ENCODE data around the gene WNK3. TPM values are rescaled to one million over a fixed set of nuclear protein-coding genes. Genes with fewer than 3 reads are reported as not detected.

The WNK3 gene
- total RNA-seq, 4 donors from 2014 or later, result 0.27 to 1.9 (median 0.64) TPM

DNA sequence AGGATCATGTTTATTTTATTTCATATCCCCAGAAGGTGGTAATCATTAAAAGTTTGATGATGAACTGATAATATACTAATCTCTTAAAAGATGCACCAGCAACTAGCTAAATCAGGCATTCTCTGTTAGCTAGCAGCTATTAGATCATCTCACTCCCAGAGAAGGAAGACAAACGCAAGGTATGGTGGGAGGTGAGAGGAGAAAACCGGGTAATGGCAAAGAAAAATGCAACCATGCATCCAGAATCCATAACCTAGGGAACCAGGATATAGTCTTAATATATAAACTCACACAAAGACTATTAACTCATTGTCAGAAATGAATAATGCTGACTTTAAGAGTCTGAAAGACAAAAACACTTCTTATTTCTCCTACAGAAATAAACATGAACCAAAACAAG is 66.1 kb downstream of the WNK3 start:
- in situ Hi-C loops (cut with MboI; ENCODE audit: low pct_ligation_motif_present in 1 of 4, low pct_unique_long_range_greater_than_20kb in 1 of 4, low sequenced_read_pairs in 3 of 4) (no loop called here), intact Hi-C loops (cut with DNase I; ENCODE audit: low total_unique reads) (no loop called here)
- no peak for DNase-seq
- no peaks in the 10 kb centered on the region for H3K27me3 ChIP-seq
- H3K4me1 ChIP-seq, result no peaks in the 10 kb centered on the region
- H3K4me3 ChIP-seq, result no peak overlapping the region
- 62% methylated on average over 2 of the region's 2 CpGs; no CpG with 5 or more reads in 1 of the 2 donors for WGBS, 2 donors (ENCODE audit: low coverage in 1 of 2)
- H3K27ac ChIP-seq, result no peak overlapping the region
- no peaks in the 10 kb centered on the region for H3K36me3 ChIP-seq
- TF ChIP-seq, protein P1, sequence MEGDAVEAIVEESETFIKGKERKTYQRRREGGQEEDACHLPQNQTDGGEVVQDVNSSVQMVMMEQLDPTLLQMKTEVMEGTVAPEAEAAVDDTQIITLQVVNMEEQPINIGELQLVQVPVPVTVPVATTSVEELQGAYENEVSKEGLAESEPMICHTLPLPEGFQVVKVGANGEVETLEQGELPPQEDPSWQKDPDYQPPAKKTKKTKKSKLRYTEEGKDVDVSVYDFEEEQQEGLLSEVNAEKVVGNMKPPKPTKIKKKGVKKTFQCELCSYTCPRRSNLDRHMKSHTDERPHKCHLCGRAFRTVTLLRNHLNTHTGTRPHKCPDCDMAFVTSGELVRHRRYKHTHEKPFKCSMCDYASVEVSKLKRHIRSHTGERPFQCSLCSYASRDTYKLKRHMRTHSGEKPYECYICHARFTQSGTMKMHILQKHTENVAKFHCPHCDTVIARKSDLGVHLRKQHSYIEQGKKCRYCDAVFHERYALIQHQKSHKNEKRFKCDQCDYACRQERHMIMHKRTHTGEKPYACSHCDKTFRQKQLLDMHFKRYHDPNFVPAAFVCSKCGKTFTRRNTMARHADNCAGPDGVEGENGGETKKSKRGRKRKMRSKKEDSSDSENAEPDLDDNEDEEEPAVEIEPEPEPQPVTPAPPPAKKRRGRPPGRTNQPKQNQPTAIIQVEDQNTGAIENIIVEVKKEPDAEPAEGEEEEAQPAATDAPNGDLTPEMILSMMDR (IDR thresholded peaks at IDR 0.05), result no peak
- TF ChIP-seq POLR2A (IDR thresholded peaks at IDR 0.05) (no peak), POLR2AphosphoS5 (IDR thresholded peaks at IDR 0.05) (no peak), EP300 (IDR thresholded peaks at IDR 0.05; ENCODE audit: low read depth) (no peak)
- no peaks in the 10 kb centered on the region for H3K9me3 ChIP-seq

DNA sequence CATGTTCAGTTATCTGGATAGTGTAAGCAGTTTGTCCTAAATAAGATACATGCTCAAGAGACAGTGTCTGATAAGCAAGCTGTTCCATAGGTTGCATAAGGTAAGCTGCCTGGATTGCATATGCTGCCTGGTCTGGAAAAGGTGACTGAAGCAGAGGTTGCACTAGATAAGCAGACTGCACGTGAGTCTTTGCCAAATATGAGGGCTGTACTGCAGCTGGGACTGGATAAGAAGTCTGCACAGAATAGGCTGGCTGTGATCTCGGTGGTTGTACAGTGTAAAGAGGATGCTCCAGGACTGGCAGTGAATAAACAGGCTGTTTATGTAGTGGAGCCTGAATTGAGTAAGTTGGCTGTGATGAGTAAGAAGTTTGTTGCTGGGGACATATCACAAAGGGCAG is 68.9 kb downstream of the WNK3 start:
- no peaks in the 10 kb centered on the region for H3K27me3 ChIP-seq
- in situ Hi-C loops (cut with MboI; ENCODE audit: low pct_ligation_motif_present in 1 of 4, low pct_unique_long_range_greater_than_20kb in 1 of 4, low sequenced_read_pairs in 3 of 4) (no loop called here), intact Hi-C loops (cut with DNase I; ENCODE audit: low total_unique reads) (no loop called here)
- H3K36me3 ChIP-seq, result no peaks in the 10 kb centered on the region
- no peaks in the 10 kb centered on the region for H3K4me1 ChIP-seq
- 36% methylated on average over 2 of the region's 2 CpGs; no CpG with 5 or more reads in 1 of the 2 donors for WGBS, 2 donors (ENCODE audit: low coverage in 1 of 2)
- no peak overlapping the region for H3K4me3 ChIP-seq
- no peak for DNase-seq
- H3K27ac ChIP-seq, result no peak overlapping the region
- TF ChIP-seq EP300 (IDR thresholded peaks at IDR 0.05; ENCODE audit: low read depth) (no peak), POLR2A (IDR thresholded peaks at IDR 0.05) (no peak), POLR2AphosphoS5 (IDR thresholded peaks at IDR 0.05) (no peak)
- TF ChIP-seq, protein P1 (IDR thresholded peaks at IDR 0.05), result no peak
- no peaks in the 10 kb centered on the region for H3K9me3 ChIP-seq

DNA sequence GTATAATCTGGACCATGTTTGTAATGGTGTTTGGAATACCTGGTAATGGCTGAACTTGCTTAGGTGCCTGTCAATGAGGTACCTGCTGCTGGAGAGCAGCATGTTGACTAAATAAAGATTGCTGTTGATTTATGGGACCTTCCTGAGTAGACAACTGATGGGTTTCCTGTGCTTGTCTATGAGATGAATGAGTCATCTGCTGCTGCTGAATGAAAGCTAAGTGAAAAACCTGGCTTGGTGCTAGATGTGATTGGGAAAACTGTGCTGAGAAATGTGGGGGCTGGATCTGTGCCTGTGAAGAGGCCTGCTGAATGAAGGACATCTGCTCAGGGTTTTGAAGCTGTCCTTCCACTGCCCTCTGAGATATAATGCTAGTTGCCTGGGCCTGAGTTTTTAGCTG is 69.6 kb downstream of the WNK3 start:
- Histone ChIP-seq H3K4me3 (no peak overlapping the region), H3K4me1 (no peaks in the 10 kb centered on the region), H3K9me3 (no peaks in the 10 kb centered on the region), H3K27ac (no peak overlapping the region), H3K36me3 (no peaks in the 10 kb centered on the region), H3K27me3 (no peaks in the 10 kb centered on the region)
- DNase-seq, result no peak
- TF ChIP-seq, protein P1 (IDR thresholded peaks at IDR 0.05), result no peak
- TF ChIP-seq POLR2A (IDR thresholded peaks at IDR 0.05) (no peak), POLR2AphosphoS5 (IDR thresholded peaks at IDR 0.05) (no peak), EP300 (IDR thresholded peaks at IDR 0.05; ENCODE audit: low read depth) (no peak)
- in situ Hi-C loops (cut with MboI; ENCODE audit: low pct_ligation_motif_present in 1 of 4, low pct_unique_long_range_greater_than_20kb in 1 of 4, low sequenced_read_pairs in 3 of 4) (no loop called here), intact Hi-C loops (cut with DNase I; ENCODE audit: low total_unique reads) (no loop called here)

DNA sequence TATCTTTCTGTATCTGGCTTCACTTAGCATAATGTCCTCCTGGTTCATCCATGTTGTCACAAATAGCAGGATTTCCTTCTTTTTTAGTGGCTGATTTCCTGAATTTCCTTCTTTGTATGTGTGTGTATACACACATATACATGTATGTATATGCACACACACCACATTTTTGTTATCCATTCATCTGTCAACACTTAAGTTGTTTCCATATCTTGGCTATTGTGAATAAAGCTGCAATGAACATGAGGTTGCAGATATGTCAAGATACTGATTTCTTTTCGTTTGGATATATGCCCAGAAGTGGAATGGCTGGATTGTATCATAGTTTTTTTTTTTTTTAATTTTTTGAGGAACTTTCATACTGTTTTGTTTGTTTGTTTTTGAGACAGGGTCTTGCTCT is 76.2 kb downstream of the WNK3 start:
- DNase-seq, result no peak
- WGBS, 2 donors (ENCODE audit: low coverage in 1 of 2), result 14 to 30% methylated on average over 1 of the region's 1 CpG
- in situ Hi-C loops (cut with MboI; ENCODE audit: low pct_ligation_motif_present in 1 of 4, low pct_unique_long_range_greater_than_20kb in 1 of 4, low sequenced_read_pairs in 3 of 4), result no loop called here
- Histone ChIP-seq H3K4me3 (no peak overlapping the region), H3K27ac (no peak overlapping the region), H3K27me3 (no peaks in the 10 kb centered on the region), H3K9me3 (no peaks in the 10 kb centered on the region), H3K36me3 (no peaks in the 10 kb centered on the region), H3K4me1 (no peaks in the 10 kb centered on the region)
- TF ChIP-seq, protein P1 (IDR thresholded peaks at IDR 0.05), result no peak
- TF ChIP-seq POLR2A (IDR thresholded peaks at IDR 0.05) (no peak), EP300 (IDR thresholded peaks at IDR 0.05; ENCODE audit: low read depth) (no peak), POLR2AphosphoS5 (IDR thresholded peaks at IDR 0.05) (no peak)
- intact Hi-C loops (cut with DNase I; ENCODE audit: low total_unique reads), result no loop called here
